Smooth muscle cell (in vitro differentiated cells): ENCODE results near the gene PAX8. TPM values are rescaled to one million over a fixed set of nuclear protein-coding genes. Genes with fewer than 3 reads are reported as not detected.

Experiments
- DNase-seq: peaks from one replicate; lab custom pipeline; 2025; ENCODE audit not compliant: unreplicated experiment; lab: John Stamatoyannopoulos, UW
- H2AFZ ChIP-seq: fragments of 200-600 bp; sonication (generic); 2 replicates; pipeline ENCODE4 v1.6.0; 2016; ENCODE audit warnings: antibody characterized with exemption, low read depth, mild to moderate bottlenecking
- H3F3A ChIP-seq: fragments of 200-600 bp; sonication (generic); 2 replicates; pipeline ENCODE4 v1.6.0; 2017; ENCODE audit warnings: antibody characterized with exemption, low read depth
- H3K27ac ChIP-seq: fragments of 200-600 bp; sonication (generic); 2 replicates; pipeline ENCODE4 v1.5.1; 2016; ENCODE audit warnings: low read depth, mild to moderate bottlenecking
- H3K27me3 ChIP-seq: fragments of 200-600 bp; sonication (generic); 2 replicates; pipeline ENCODE4 v1.6.1; 2016; ENCODE audit warnings: low read depth, mild to moderate bottlenecking
- H3K36me3 ChIP-seq: fragments of 200-600 bp; sonication (generic); 2 replicates; pipeline ENCODE4 v1.5.1; 2016; ENCODE audit warnings: low read depth
- H3K4me1 ChIP-seq: fragments of 200-600 bp; sonication (generic); 2 replicates; pipeline ENCODE4 v1.5.1; 2016; ENCODE audit warnings: low read depth
- H3K4me2 ChIP-seq: fragments of 200-600 bp; sonication (generic); 2 replicates; pipeline ENCODE4 v1.6.0; 2016; ENCODE audit warnings: mild to moderate bottlenecking
- H3K4me3 ChIP-seq: fragments of 200-600 bp; sonication (generic); 2 replicates; pipeline ENCODE4 v1.5.1; 2016; ENCODE audit warnings: mild to moderate bottlenecking
- H3K79me2 ChIP-seq: fragments of 200-600 bp; sonication (generic); 2 replicates; pipeline ENCODE4 v1.6.0; 2016; ENCODE audit warnings: low read depth, mild to moderate bottlenecking
- H3K9ac ChIP-seq: fragments of 200-600 bp; sonication (generic); 2 replicates; pipeline ENCODE4 v1.6.0; 2016; ENCODE audit warnings: low read depth
- H3K9me3 ChIP-seq: fragments of 200-600 bp; sonication (generic); replicated peaks from 2 replicates; pipeline ENCODE4 v1.5.1; 2016; ENCODE audit warnings: low read depth
- H4K20me1 ChIP-seq: fragments of 200-600 bp; sonication (generic); 2 replicates; pipeline ENCODE4 v1.6.0; 2016; ENCODE audit warnings: low read depth
- WGBS: methylation state at CpG from one replicate; pipeline ENCODE4 v1.1.7; 2016; ENCODE audit warnings: low lambda C conversion rate; 5-methylcytosine and 5-hydroxymethylcytosine counted together
- polyA plus RNA-seq: library from polyadenylated mRNA; unstranded; fragments of >200 nt; fragmentation: Nextera tagmentation; extraction: Ambion mirVana; gene quantifications from 2 replicates; pipeline ENCODE4 v1.2.1, GENCODE V29; 2016
- total RNA-seq: library from RNA; depleted of rRNA; stranded (reverse); fragments of >200 nt; gene quantifications from 2 replicates; pipeline ENCODE4 v1.2.3, GENCODE V29; 2014
- TF ChIP-seq, protein P1 (sequence below): fragments of 200-600 bp; sonication (generic); IDR thresholded peaks from 2 replicates; pipeline ENCODE4 v1.5.1; 2017; ENCODE audit warnings: borderline replicate concordance, mild to moderate bottlenecking, antibody characterized with exemption; ENCODE audit not compliant: insufficient read depth, poor library complexity, severe bottlenecking

PAX8 gene
- total and polyA plus RNA-seq, 2 experiments from 2014 or later, result not detected

- no peak overlapping the region for H3K4me2 ChIP-seq
- WGBS, result 85% methylated on average over 3 of the region's 3 CpGs
- H3K27me3 ChIP-seq, result no peaks in the 10 kb centered on the region
- no peaks in the 10 kb centered on the region for H3F3A ChIP-seq
- peaks cover 2% of the 10 kb centered on the region for H3K4me1 ChIP-seq
- no peak overlapping the region for H3K4me3 ChIP-seq
- TF ChIP-seq, protein P1, sequence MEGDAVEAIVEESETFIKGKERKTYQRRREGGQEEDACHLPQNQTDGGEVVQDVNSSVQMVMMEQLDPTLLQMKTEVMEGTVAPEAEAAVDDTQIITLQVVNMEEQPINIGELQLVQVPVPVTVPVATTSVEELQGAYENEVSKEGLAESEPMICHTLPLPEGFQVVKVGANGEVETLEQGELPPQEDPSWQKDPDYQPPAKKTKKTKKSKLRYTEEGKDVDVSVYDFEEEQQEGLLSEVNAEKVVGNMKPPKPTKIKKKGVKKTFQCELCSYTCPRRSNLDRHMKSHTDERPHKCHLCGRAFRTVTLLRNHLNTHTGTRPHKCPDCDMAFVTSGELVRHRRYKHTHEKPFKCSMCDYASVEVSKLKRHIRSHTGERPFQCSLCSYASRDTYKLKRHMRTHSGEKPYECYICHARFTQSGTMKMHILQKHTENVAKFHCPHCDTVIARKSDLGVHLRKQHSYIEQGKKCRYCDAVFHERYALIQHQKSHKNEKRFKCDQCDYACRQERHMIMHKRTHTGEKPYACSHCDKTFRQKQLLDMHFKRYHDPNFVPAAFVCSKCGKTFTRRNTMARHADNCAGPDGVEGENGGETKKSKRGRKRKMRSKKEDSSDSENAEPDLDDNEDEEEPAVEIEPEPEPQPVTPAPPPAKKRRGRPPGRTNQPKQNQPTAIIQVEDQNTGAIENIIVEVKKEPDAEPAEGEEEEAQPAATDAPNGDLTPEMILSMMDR, result no peak
- H3K27ac ChIP-seq, result no peak overlapping the region
- H3K79me2 ChIP-seq, result no peaks in the 10 kb centered on the region
- no peak for DNase-seq
- H3K36me3 ChIP-seq, result no peaks in the 10 kb centered on the region
- no peak overlapping the region for H2AFZ ChIP-seq
- H3K9me3 ChIP-seq, result no peaks in the 10 kb centered on the region
- no peaks in the 10 kb centered on the region for H4K20me1 ChIP-seq
- H3K9ac ChIP-seq, result no peak overlapping the region
These were observed 47.7 kb downstream of the PAX8 start for GRCh38 chr2:113231064-113231463.

- no peaks in the 10 kb centered on the region for H3K9me3 ChIP-seq
- WGBS, result 80% methylated on average over 6 of the region's 6 CpGs
- H3K4me2 ChIP-seq, result no peak overlapping the region
These were observed 48.2 kb downstream of the PAX8 start for GRCh38 chr2:113230531-113230930.

GRCh38 chr2:113229795-113230194, 48.9 kb downstream of the PAX8 start:
- no peak for DNase-seq
- Histone ChIP-seq H3K27me3 (no peaks in the 10 kb centered on the region), H3F3A (no peaks in the 10 kb centered on the region), H3K4me1 (peaks cover 14% of the 10 kb centered on the region), H3K36me3 (no peaks in the 10 kb centered on the region), H3K27ac (no peak overlapping the region), H3K9me3 (no peaks in the 10 kb centered on the region), H3K9ac (no peak overlapping the region), H3K4me2 (no peak overlapping the region), H2AFZ (no peak overlapping the region), H4K20me1 (no peaks in the 10 kb centered on the region), H3K4me3 (no peak overlapping the region), H3K79me2 (no peaks in the 10 kb centered on the region)
- WGBS, result 88% methylated on average over 3 of the region's 3 CpGs
- TF ChIP-seq, protein P1, result no peak

More at GRCh38 chr2:113230531-113230930, 48.2 kb downstream of the PAX8 start:
- H2AFZ ChIP-seq, result no peak overlapping the region
- H3K4me1 ChIP-seq, result peaks cover 7% of the 10 kb centered on the region
- no peaks in the 10 kb centered on the region for H4K20me1 ChIP-seq
- no peaks in the 10 kb centered on the region for H3F3A ChIP-seq
- TF ChIP-seq, protein P1, result no peak
- no peak overlapping the region for H3K4me3 ChIP-seq
- H3K9ac ChIP-seq, result no peak overlapping the region
- no peaks in the 10 kb centered on the region for H3K36me3 ChIP-seq
- no peaks in the 10 kb centered on the region for H3K27me3 ChIP-seq
- DNase-seq, result no peak
- no peak overlapping the region for H3K27ac ChIP-seq
- no peaks in the 10 kb centered on the region for H3K79me2 ChIP-seq

GRCh38 chr2:113228991-113229716, 49.6 kb downstream of the PAX8 start:
- H3F3A ChIP-seq, result no peaks in the 10 kb centered on the region
- 66% methylated on average over 3 of the region's 3 CpGs for WGBS

More at GRCh38 chr2:113228991-113229716, 49.6 kb downstream of the PAX8 start:
- H3K4me3 ChIP-seq, result no peak overlapping the region
- H3K36me3 ChIP-seq, result no peaks in the 10 kb centered on the region
- H3K4me1 ChIP-seq, result peaks cover 14% of the 10 kb centered on the region
- H3K4me2 ChIP-seq, result no peak overlapping the region
- H3K9me3 ChIP-seq, result no peaks in the 10 kb centered on the region
- no peaks in the 10 kb centered on the region for H3K27me3 ChIP-seq
- no peaks in the 10 kb centered on the region for H3K79me2 ChIP-seq
- no peak overlapping the region for H3K9ac ChIP-seq
- DNase-seq, result no peak
- H2AFZ ChIP-seq, result no peak overlapping the region
- TF ChIP-seq, protein P1, result no peak
- H4K20me1 ChIP-seq, result no peaks in the 10 kb centered on the region
- no peak overlapping the region for H3K27ac ChIP-seq
